D341Med (cell line): Measurements from ENCODE around the gene GET4.
"Not testable (repeated sequence)": the region's sequence is repeated elsewhere in the genome, so short reads cannot be mapped to it uniquely, and the experiment has no call there.

Experiments
- DNase-seq: peaks from one replicate; pipeline ENCODE4 v3.0.0; 2012; ENCODE audit warnings: low spot score

The GET4 gene

DNA sequence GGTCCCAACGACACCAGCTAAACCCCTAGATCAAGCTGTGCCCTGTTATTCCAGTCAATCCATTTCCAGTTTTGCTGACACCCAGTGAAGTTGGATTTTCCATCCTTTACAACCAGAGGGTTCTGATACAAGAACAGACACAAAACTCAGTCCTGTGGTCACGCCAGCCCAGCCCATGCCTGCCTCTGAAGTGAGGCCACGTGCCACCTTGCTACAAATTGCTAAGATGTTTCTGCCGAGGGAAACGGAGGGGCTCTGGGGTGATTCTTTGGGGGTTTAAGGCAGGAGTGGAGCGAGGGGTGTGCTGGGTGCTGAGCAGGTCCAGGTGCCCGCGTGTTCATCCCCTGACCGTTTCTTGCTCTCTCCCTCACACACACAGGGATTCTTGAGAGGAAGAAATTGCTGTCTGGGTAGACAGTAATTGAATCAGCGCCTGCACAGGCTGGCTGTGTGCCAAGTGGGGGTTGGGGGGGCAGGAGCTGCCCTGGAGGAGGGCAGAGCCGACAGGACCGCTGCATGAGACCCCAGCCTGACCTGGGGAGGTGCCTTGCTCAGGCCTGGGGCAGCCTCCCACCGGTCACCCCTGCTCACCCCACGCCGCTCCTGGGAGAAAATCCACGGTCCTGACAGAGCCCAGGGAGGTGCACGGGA is 40.1 kb downstream of the GET4 start:
- DNase-seq = no peak

DNA sequence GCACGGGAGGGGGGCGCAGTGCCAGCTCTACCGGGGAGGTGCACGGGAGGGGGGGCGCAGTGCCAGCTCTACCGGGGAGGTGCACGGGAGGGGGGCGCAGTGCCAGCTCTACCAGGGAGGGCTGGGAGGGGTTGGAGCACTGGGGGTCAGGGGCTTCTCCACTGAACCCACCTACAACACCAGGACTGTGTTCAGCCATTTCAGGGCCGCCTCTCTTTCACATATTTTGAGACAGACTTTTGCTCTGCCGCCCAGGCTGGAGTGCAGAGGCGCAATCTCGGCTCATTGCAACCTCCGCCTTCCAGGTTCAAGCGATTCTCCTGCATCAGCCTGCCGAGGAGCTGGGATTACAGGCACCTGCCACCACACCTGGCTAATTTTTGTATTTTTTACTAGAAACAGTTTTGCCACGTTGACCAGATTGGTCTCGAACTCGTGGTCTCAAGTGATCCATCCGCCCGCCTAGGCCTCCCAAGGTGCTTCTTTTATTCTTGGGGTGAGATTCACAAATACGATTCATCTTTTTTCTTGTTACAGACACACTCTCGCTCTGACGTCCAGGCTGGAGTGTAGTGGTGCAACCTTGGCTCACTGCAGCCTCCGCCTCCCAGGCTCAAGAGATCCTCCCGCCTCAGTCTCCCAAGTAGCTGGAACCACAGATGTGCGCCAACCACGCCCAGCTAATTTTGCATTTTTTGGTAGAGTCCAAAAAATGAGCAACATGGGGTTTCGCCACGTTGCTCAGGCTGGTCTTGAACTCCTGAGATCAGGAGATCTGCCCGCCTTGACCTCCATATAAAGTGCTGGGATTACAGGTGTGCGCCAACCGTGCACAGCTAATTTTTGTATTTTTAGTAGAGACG is 41.1 kb downstream of the GET4 start:
- no peak for DNase-seq

GRCh38 chr7:918118-918425 is 41.7 kb downstream of the GET4 start:
- no peak for DNase-seq

GRCh38 chr7:918441-919113 is 42.2 kb downstream of the GET4 start:
- no peak for DNase-seq

GRCh38 chr7:919114-919442 is 42.7 kb downstream of the GET4 start:
- no peak for DNase-seq

- DNase-seq = no peak
Measured at GRCh38 chr7:919924-920341, 43.6 kb downstream of the GET4 start.

GRCh38 chr7:920351-921070 is 44.2 kb downstream of the GET4 start:
- DNase-seq = no peak

DNA sequence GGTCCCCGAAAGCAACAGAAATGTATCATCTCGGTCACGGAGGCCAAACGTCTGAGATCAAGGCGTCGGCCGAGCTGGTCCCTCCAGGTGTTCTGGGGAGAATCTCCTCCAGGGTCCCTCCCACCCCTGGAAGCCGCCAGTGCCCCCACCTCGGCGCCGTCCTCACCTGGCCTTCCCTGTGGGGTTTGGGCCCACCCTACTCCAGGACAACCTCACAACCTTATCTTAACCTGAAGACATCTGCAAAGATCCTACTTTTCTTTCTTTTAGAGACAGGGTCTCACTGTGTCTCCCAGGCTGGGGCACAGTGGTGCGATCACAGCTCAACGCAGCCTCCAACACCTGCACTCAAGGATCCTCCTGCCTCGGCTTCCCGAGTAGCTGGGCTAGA is 44.7 kb downstream of the GET4 start:
- DNase-seq = no peak

GRCh38 chr7:921581-922333 is 45.4 kb downstream of the GET4 start:
- DNase-seq = no peak

- no peak for DNase-seq
Measured at GRCh38 chr7:922334-923107, 46.2 kb downstream of the GET4 start.

GRCh38 chr7:923108-924041 is 47.0 kb downstream of the GET4 start:
- no peak for DNase-seq

- DNase-seq = not testable (repeated sequence)
Measured at GRCh38 chr7:924042-924441, 47.7 kb downstream of the GET4 start.

DNA sequence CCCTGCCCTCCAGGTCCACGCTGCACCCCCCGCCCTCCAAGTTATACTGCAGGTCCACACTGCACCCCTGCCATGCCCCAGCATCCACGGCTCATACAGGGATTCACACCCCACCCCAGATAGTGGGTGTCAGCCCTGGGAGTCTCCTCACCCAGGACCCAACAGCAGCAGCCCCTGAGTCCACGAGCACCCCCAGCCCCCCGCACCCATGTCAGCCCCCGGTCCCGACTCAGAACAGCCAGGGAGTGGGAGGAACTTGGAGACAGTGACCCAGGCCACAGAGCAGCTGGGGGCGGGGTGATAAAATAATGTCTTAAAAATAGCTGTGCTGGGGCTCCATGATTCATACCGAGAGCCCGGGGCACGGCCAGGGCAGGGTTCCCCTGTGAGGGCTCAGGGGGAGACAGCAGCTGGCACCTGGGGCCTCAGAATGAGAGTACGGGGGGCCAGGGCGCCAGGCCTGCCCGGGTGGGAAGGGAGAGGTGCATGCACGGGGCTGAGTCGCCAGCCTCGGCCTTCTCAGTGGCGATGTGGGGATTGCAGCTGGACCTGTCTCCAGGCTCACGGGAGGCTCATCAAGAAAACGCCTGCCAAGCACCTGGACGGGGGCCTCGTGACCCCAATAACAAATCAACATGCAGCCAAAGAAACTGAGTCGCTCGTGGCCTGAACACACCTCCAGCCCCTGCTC is 48.3 kb downstream of the GET4 start:
- DNase-seq = no peak

DNA sequence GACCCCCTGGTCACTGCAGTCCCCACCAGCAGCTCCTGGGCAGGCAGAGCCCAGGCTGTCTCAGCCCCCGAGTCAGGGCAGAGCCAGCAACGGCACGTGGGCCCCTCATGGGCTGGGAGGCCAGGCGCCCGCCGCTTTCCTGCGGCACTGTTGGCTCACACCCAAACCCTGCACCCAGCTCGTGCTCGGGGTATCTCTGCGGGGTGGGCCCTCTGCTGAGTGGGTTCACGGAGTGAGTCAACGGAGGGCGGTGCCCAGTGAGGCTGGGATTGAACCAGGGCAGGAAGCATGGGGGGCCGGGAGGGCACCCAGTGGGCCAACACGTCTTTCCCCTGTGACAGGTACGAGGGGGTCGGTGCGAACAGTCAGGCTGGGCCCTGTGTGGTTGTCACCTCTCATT is 49.2 kb downstream of the GET4 start:
- no peak for DNase-seq

DNA sequence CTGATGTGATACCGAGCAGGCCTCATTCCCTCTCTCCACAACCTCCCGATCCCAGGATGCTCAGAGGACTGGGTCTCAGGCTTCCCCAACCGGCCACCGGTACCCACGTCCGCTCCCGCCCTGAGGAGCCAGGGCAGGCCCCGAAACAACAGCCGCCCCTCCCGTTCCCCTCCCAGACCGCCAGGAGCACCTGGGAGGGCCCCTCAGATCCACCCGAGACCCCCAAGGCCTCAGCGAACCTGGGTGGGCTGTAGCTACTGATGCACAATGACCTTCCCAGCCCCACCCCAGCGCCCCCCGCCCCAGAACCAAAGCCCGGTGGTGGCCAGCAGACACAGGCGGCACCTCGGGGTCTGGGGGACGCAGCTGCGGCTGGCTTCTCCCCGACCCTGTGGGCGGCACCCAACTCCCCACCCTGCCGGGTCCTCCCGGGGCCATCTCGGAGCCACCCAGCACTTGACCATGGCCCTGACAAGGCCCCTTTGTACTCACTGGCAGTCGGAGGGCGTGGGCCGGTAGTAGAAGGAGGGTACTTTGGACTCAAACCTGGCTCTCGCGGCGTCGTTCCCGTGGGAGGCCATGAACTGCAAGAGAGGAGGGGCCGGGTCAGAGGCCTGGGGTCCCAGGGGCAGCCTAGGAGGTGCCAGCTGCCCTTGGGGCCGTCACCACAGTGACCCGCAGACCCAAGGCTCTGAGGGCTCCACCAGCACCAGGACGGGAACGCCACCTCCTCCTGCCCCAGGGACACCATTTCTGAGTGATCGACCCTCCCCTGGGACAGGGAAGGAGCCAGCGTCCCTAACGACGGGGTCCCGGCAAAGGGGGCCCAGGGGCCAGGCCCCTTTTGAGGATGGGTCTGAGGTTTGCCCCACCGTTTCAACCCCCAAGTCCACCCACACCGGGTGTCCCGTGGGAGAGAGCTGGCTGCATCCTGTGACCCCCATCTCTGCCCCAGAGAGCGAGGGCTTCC is 50.0 kb downstream of the GET4 start:
- no peak for DNase-seq

DNA sequence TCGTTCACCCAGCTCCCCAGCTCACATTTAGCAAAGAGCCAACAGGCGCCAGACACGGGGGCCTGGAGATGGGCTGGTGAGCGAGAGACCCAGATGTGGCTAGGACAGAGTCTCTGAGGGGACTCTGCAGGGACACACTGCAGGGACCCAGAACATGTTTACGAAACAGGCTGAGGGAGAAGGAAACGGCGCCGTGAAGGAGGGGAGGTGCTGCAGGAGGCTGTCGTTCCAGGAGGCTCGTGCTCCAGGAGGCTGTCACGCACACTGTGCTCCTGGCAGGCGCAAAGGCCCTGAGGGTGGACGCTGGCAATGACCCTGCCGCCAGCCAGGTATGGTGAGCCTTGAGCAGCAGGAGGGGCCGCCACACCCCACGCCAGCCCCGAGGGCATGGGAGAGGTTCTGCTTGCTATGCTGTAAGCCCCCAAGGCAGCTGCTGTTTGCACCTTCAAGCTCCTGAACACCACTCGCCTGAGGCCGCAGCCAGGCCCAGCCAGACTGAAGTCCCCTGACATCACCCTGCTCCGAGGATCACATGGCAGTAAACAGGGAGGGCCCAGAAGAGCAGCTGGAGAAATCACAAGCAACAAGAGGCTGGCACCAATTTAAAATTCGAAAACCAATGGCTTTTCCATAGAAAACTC is 50.8 kb downstream of the GET4 start:
- no peak for DNase-seq

- DNase-seq = no peak
Measured at GRCh38 chr7:929311-929711, 53.0 kb downstream of the GET4 start.
